ENCODE data around the gene LBR.

LBR gene

DNA sequence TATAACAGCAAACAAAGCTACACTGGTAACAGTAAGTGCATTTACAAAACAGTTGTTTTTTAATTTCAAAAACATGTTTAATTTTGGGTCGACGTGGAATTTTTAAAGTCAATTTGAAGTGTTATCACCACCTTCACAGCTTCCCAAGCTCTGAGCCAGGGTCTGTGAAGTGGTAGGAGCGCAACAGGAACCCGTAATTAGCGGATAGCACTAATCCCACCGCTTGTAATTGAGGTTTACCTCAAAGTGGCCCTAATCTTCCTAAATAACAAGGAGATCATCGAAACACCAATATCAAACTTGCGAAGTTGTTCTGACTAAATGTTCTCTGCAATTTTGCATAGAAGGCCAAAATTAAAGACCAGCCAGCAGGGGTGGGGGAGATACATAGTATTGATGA lies 18.8 kb downstream of the LBR start:
- no peak for ATAC-seq
- TF ChIP-seq POU6F1 (CRISPR knock-in tag; IDR thresholded peaks at IDR 0.05; ENCODE audit: borderline replicate concordance, low read depth) (no peak), ZFP30 (CRISPR knock-in tag; IDR thresholded peaks at IDR 0.05) (no peak), CSDC2 (CRISPR knock-in tag; IDR thresholded peaks at IDR 0.05) (no peak), ZFP3 (CRISPR knock-in tag; IDR thresholded peaks at IDR 0.05) (no peak), GLIS3 (CRISPR knock-in tag; IDR thresholded peaks at IDR 0.05) (no peak), RARB (CRISPR knock-in tag; IDR thresholded peaks at IDR 0.05) (no peak), OSR1 (CRISPR knock-in tag; IDR thresholded peaks at IDR 0.05) (no peak), PPARA (CRISPR knock-in tag; IDR thresholded peaks at IDR 0.05; ENCODE audit: borderline replicate concordance) (no peak), BACH2 (CRISPR knock-in tag; IDR thresholded peaks at IDR 0.05; ENCODE audit: borderline replicate concordance) (no peak), TOX (CRISPR knock-in tag; IDR thresholded peaks at IDR 0.05; ENCODE audit: borderline replicate concordance) (no peak)
- TF ChIP-seq, protein P1, sequence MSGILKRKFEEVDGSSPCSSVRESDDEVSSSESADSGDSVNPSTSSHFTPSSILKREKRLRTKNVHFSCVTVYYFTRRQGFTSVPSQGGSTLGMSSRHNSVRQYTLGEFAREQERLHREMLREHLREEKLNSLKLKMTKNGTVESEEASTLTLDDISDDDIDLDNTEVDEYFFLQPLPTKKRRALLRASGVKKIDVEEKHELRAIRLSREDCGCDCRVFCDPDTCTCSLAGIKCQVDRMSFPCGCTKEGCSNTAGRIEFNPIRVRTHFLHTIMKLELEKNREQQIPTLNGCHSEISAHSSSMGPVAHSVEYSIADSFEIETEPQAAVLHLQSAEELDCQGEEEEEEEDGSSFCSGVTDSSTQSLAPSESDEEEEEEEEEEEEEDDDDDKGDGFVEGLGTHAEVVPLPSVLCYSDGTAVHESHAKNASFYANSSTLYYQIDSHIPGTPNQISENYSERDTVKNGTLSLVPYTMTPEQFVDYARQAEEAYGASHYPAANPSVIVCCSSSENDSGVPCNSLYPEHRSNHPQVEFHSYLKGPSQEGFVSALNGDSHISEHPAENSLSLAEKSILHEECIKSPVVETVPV (CRISPR knock-in tag; IDR thresholded peaks at IDR 0.05): no peak

DNA sequence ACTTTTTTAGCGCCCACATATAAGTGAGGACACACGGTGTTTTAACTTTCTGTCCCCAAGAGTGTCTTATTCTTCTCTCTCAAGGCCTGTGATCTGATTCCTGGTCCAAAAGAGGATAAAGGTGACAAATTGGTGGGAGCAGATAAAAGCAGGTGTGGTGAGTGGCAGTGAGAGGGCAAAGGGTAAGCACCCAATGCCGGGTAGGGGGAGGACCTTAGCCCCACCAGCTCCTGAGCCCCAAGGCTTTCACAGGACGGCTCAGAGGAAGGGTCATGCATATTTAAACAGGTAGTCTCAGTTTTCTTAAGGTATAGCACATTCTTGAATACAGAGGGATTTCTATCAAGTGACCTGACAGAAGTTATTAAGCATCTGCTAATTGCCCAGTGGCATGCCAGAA lies 19.6 kb downstream of the LBR start:
- TF ChIP-seq BACH2 (CRISPR knock-in tag; IDR thresholded peaks at IDR 0.05; ENCODE audit: borderline replicate concordance) (no peak), PATZ1 (CRISPR knock-in tag; IDR thresholded peaks at IDR 0.05; ENCODE audit: borderline replicate concordance) (no peak), ESRRG (CRISPR knock-in tag; IDR thresholded peaks at IDR 0.05) (no peak), CREB5 (CRISPR knock-in tag; IDR thresholded peaks at IDR 0.05; ENCODE audit: low read depth) (no peak), TCF4 (CRISPR knock-in tag; IDR thresholded peaks at IDR 0.05; ENCODE audit: borderline replicate concordance) (no peak), ZNF565 (CRISPR knock-in tag; conservative IDR thresholded peaks at IDR 0.05; ENCODE audit: low read depth) (no peak), ZNF8 (CRISPR knock-in tag; IDR thresholded peaks at IDR 0.05) (no peak), RARB (CRISPR knock-in tag; IDR thresholded peaks at IDR 0.05) (no peak), GLIS3 (CRISPR knock-in tag; IDR thresholded peaks at IDR 0.05) (no peak), PPARA (CRISPR knock-in tag; IDR thresholded peaks at IDR 0.05; ENCODE audit: borderline replicate concordance) (no peak), ZFP3 (CRISPR knock-in tag; IDR thresholded peaks at IDR 0.05) (no peak), POU6F1 (CRISPR knock-in tag; IDR thresholded peaks at IDR 0.05; ENCODE audit: borderline replicate concordance, low read depth) (no peak), ZNF70 (CRISPR knock-in tag; IDR thresholded peaks at IDR 0.05) (no peak)
- no peak for ATAC-seq

- ATAC-seq: no peak
These were observed 20.1 kb downstream of the LBR start for GRCh38 chr1:225407755-225408154.

More at GRCh38 chr1:225407755-225408154, 20.1 kb downstream of the LBR start:
- no peak for TF ChIP-seq ISL1 (CRISPR knock-in tag; IDR thresholded peaks at IDR 0.05)
- no peak for TF ChIP-seq BACH2 (CRISPR knock-in tag; IDR thresholded peaks at IDR 0.05; ENCODE audit: borderline replicate concordance)
- TF ChIP-seq ZNF70 (CRISPR knock-in tag; IDR thresholded peaks at IDR 0.05): no peak
- TF ChIP-seq TOX (CRISPR knock-in tag; IDR thresholded peaks at IDR 0.05; ENCODE audit: borderline replicate concordance): no peak
- TF ChIP-seq TCF4 (CRISPR knock-in tag; IDR thresholded peaks at IDR 0.05; ENCODE audit: borderline replicate concordance): no peak
- no peak for TF ChIP-seq PATZ1 (CRISPR knock-in tag; IDR thresholded peaks at IDR 0.05; ENCODE audit: borderline replicate concordance)
- TF ChIP-seq PPARA (CRISPR knock-in tag; IDR thresholded peaks at IDR 0.05; ENCODE audit: borderline replicate concordance): no peak
